ENCODE results near the gene OR6M1.

- TF ChIP-seq SUZ12 (IDR thresholded peaks at IDR 0.05; ENCODE audit: extremely low read depth, insufficient read depth, insufficient read length) (no peak), ZNF274 (IDR thresholded peaks at IDR 0.05; ENCODE audit: low read depth, low read length) (no peak)
Measured at GRCh38 chr11:123775289-123775688, 30.9 kb downstream of the OR6M1 start.

Measured in NT2/D1 (cell line).